Effector CD4-positive, alpha-beta T cell (primary cell): ENCODE results near the gene CUL4A.
"Not testable (repeated sequence)": the region's sequence is repeated elsewhere in the genome, so short reads cannot be mapped to it uniquely, and the experiment has no call there.

Experiments used
- DNase-seq: peaks from one replicate; pipeline ENCODE4 v3.0.0-alpha.2; 2020
- total RNA-seq: gene quantifications from one replicate; lab custom pipeline; 2026; lab: John Stamatoyannopoulos, UW

The CUL4A gene
- 125 reads per million, percentile 86 among the genes with 10 or more reads in this experiment for total RNA-seq

DNA sequence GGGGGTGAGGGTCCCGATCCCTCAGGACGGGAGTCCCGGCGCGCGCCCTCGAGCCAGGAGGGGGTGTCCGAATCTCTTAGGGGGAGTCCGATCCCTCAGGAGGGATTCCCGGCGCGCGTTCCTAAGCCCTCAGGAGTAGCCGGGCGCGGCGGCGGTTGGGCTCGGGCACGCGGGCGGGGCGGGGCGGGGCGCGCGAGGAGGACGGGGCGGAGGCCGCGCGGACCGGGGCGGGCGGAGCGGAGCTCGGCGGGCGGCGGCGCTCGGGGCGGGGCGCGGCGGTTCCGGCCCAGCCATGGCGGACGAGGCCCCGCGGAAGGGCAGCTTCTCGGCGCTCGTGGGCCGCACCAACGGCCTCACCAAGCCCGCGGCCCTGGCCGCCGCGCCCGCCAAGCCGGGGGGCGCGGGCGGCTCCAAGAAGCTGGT, at the start of gene CUL4A:
Gene CUL4A (plus strand): TSS at position 278 of the 423 bp plus-strand sequence. CDS start 15 bp downstream, at position 293.
- peak; percentile 54 for DNase-seq

DNA sequence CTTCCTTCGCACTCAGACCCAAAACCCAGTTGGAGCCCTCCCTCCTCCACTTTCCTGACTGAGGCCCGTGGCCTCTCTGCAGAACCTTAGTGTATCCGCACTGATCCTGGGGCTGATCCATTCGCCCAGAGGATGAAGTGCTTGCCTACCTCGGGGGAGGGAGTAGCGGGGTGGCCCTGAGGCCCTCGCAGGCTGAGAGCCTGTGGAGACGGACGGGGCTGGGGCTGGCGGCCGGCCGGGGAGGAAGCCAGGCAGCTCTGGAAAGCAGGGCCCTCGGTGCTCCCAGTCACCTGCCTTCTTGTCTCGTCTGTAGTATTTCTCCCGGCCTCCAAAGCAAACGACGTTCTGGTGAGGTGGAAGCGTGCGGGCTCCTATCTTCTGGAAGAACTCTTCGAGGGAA, 49.7 kb upstream of the CUL4A start:
- no peak for DNase-seq

DNA sequence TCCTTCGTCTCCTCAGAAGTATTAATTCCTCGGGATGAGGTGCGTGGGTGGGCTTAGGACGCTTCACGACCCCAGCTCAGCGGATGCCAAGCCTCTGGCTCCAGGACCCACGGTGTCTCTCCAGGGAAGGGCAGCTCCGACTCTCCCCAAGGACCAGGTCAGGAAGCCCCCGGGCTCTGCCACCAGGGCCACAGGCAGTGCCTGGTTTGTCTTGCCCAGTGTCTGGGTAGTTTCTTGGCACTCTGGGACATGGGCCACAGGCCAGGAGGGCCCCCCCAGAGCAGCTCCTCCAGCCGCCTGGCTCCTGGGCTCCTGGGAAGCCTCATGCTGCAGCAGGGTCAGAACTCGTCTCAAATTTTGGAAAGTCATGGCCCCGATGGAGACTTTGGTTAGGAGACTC, 48.4 kb upstream of the CUL4A start:
- no peak for DNase-seq

DNA sequence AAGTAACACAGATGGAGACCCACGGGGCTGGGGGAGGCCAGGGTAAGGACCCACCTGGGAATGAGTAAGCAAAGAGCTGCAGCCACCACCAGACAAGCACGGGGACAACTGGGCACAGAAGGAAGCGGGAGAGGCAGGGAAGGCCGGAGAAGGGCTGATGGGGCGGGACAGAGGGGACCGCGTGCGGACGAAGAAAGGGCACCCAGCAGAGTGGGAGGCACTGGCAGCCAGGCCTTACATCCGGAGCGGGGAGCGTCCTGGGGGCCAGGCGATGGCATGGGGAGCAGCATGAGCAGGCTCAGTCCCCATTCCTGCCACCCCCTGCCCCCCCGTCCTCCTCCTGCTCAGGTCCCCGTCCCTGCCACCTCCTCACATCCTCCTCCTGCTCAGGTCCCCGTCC, 48.0 kb upstream of the CUL4A start:
- DNase-seq: no peak

DNA sequence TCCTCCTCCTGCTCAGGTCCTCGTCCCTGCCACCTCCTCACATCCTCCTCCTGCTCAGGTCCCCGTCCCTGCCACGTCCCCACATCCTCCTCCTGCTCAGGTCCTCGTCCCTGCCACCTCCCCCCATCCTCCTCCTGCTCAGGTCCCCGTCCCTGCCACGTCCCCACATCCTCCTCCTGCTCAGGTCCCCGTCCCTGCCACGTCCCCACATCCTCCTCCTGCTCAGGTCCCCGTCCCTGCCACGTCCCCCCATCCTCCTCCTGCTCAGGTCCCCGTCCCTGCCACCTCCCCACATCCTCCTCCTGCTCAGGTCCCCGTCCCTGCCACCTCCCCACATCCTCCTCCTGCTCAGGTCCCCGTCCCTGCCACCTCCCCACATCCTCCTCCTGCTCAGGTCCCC, 47.4 kb upstream of the CUL4A start:
- DNase-seq: not testable (repeated sequence)

DNA sequence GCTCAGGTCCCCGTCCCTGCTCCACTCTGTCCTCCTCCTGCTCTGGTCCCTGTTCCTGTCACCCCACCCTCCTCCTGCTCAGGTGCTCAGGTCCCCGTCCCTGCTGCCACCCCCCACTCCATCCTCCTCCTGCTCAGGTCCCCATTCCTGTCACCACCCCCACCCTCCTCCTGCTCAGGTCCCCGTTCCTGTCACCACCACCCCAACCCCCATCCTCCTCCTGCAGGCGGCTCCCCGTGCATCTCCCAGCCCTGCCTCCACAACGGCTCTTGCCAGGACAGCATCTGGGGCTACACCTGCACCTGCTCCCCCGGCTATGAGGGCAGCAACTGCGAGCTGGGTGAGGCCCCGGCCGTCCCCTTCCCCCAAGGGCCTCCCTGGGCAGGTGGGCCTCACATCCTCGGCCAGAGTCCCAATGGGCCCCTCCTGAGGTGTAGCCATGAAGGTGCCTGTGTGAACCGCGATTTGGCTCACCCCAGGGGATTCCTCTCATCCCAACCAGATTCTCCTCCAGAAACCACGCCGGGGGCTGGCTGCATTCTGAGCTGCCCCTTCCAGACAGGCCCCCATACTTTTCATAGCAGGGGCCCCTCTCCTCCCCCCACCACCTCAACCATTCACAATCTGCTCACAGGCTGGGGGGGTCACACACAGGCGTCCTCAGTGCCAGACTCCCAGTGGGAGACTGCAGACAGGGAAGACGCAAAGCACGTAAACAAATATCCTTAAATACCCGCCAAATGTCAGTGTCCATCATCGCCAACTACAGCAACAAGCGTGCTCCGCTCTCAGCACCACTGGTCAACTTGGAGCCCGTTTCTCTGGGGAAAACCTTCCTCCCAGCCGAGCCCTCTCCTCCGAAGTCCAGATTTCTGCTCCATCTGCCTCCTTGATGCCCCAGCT, 46.4 kb upstream of the CUL4A start:
- DNase-seq: no peak

DNA sequence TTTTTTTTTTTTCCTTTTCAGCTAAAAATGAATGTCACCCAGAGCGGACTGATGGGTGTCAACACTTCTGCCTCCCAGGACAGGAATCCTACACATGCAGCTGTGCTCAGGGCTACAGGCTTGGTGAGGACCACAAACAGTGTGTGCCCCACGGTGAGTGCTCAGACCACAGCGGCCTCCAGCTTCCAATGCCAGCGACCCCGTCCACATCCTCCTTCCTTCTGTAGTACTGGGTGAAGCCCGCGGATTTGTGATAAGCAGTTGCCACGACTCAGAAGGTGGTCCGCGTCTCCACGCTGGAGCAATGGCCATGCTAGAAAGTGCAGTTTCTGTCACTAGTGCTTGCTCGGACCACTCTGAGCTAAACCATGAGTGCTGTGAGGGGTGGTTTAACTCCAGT, 44.9 kb upstream of the CUL4A start:
- DNase-seq: no peak

DNA sequence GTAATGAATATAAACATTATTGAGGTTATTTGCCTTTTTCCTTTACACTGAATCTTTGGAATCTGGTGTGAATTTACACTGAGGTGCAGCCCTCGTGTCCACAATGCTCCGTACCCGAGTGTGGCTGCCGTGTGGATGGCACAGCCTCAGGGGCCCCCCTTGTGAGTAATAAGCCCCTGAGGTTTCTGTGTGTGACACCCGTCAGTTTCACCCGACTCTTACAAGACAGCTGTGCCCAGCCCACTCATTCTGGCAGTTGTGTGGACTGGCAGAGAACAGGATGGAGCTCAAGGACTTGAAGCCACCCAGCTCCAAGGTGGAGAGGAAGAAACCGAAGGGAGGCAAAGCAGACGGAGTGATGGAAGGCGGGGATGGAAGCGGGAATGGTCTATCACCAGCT, 43.1 kb upstream of the CUL4A start:
- DNase-seq: no peak

DNA sequence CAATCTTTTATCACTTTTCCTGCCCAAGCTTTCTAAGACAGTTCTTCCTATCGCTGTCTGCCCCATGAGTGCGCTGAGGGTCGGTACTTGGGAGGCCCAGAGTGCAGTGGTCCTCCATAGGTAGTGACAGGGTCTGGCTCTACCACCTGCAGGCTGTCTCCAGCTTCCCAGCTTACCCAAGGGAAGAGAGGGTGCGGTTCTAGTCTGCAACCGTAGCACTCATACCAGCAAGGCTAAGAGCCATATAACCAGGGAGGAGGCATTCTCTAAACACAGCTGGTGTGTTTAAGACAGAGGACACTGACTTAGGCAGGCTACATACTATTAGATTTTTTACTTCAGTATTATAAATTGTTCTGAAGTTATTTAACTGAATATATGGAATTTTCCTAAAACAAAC, 42.7 kb upstream of the CUL4A start:
- no peak for DNase-seq

DNA sequence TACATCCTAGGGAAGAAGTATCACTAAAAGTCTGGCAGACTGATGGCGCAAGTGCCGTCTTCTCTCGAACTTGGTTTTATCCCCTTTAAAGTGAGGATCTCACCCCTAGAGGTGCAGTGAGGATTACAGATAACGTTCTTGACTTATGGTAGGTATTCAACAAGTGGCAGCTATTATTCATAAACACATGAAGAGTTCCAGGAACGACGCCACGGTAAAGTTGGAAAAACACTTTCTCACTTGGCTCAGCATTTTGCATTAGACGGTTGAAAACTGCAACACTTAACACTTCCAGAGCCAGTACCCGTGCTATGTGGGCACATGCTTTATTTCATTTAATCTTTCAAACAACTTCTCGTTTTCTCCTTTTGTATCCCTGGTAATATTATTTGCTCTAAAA, 42.3 kb upstream of the CUL4A start:
- DNase-seq: no peak

DNA sequence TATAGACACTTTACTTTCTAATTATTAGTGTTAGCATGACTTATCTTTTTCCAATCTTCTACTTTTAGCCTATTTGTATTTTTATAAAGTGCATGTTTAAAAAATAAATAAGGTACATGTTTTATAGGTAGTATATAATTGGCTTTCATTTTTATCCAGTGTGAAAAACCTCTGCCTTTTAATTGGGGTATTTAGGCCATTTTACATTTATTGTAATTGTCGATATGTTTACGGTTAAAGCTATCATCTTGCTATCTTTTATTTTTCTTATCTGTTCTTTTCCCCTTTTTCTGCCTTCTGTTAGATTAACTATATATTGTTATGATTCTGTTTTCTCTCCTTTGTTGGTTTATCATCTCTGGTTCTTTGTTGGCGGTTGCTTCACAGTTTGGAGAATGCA, 41.8 kb upstream of the CUL4A start:
- DNase-seq: no peak

DNA sequence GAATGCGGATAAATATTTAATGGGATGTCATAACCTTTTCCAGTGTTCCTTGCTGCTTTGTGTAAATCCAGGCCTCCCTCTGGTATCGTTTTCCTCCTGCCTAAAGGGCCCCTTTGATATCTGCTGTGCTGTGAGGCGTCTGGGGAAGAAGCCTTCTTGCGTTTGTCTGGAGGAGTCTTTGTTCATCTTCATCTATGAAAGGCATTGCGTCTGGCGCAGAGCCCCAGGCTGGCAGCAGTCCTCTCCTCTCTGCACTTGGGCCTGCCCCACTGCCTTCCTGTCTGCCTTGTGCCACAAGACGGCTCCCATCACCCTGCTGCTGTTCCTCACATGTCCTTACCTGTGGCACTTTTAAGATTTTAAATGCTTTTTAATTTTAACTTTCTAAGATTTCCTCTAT, 41.2 kb upstream of the CUL4A start:
- no peak for DNase-seq

DNA sequence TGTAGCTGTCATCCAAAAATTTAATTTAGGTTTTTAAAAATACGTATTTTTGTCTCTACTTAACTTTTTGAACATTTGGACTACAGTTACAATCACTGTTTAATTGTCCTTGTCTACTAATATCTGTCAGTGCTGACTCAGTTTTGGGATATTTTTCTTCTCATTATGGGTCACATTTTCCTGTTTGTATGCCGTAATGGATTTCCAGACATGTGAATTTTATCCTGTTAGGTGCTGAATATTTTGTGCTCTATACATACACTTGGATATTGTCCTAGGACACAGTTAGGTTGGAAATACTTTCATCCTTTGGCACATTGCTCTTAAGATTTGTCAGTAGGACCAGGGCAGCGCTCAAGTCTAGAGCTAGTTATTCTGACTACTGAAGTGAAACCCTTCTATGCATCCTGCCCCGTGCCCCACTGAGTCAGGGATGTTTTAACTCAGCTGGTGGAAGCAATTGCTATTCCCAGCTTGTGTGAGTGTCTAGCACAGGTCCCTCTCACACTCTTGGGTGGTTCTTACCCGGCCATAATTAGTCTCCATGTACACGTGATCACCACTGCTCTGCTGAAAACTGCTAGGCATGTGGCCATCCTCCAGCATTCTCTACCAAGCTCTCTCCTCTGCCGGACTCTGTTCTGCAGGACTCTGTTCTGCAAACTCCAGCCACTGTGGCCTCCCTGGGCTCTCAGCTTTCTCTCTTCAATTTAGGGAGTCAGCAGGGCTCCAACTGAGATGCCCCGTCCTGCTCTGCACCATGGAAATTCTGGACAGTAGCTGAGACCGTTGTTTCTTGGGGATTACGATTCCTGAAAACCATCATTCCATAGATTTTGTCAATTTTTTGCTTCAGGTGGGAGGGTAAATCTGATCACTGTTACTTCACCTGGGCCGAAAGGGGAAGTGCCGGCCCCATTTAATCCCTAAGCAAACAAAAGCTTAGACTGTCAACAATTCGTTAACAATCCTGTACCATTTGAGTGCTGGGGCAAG, 39.8 kb upstream of the CUL4A start:
- no peak for DNase-seq

DNA sequence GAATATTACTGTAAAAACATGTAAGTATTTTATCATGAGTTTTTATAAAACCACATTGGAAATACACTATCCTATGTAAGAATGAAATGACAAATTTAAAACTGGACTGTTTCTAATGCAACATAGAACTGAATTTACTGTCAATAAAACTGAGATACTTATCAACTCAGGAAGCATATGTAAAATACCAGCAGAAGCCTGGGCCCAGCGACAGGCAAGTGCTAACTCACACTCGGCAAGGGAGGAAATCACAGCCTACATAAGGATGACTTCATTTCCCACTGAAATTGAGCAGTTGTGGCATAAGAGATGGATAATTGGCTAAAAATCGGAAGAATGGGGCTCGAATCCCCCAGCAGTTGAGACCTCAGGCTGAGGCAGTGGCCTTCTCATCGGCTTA, 38.9 kb upstream of the CUL4A start:
- no peak for DNase-seq

DNA sequence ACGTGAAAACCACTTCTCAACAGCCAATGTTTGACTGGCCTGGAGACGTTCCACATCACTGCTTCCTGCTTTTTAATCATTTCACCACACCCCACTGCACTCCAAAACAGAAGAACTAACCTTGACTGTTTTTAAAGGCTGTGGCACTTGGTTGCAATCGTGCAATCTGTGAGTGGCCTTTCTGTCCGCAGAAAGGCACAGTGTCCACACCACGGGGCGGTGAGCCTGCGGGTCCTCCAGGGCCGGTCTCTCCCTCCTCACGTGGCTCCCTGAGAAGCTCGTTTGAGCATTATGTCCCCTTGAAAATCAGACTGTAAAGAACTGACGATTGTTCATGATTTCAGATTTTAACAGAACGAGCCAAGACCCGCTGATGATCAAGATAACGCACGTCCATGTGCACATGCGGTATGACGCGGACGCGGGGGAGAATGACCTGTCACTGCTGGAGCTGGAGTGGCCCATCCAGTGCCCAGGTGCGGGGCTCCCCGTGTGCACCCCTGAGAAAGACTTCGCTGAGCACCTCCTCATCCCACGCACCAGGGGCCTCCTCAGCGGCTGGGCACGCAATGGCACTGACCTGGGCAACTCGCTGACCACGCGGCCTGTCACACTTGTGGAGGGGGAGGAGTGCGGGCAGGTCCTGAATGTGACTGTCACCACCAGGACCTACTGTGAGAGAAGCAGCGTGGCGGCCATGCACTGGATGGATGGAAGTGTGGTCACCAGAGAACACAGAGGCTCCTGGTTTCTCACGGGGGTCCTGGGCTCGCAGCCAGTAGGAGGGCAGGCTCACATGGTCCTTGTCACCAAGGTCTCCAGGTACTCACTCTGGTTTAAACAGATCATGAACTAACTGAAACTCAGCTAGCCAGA, 37.9 kb upstream of the CUL4A start:
- no peak for DNase-seq

DNA sequence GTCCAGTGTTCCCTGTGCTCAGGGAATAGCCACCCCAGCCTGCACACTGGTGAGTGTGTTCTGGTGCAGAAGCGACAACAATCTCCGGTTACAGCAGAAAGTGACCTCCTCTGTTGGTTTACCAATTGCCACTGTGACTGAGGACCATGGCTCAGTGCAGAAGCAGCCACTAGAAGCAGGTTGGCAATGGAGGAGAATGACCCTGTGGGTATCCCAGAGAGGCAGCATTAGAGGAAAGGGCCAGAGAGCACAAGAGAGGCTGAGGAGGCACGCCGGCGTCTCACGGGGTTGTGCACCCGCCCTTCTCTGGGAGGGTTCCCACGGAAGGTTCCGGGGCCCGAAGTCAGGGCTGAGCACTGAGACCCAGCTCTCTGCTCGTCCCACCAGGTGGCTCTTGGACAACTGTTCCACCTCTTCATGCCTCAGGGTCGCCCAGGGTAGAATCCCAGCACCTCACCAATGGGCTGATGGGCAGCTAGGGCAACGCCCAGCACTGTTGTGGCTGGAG, 36.9 kb upstream of the CUL4A start:
- DNase-seq: no peak

DNA sequence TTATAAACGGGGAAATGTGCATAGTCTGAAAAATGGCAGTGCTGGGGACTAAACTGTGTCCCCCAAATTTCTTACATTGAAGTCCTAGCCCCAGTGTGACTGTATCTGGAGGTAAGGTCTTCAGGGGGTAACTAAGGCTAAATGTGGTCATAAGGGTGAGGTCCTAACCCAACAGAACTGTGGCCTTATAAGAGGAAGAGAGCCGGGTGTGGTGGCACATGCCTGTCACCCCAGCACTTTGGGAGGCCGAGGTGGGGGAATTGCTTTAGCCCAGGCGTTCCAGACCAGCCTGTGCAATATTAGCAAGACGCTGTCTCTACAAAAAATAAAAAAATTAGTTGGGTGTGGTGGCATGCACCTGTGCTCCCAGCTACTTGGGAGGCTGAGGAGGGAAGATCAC, 33.1 kb upstream of the CUL4A start:
- DNase-seq: peak; percentile 41

DNA sequence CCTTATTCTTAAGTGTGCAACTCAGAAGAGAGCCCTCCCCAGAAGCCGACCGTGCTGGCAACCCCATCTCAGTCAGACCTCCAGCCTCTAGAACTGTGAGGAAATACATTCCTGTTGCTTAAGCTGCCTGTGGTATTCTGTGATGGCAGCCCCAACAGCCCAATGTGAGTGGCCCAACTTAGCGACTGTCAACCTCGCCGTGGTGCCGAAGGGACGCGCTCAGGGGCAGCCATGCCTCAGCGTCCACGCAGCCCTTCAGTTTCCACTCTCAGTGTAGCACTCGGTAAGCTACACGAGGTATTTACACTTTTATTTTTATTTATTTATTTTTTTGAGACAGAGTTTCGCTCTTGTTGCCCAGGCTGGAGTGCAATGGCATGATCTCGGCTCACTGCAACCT, 32.6 kb upstream of the CUL4A start:
- no peak for DNase-seq

DNA sequence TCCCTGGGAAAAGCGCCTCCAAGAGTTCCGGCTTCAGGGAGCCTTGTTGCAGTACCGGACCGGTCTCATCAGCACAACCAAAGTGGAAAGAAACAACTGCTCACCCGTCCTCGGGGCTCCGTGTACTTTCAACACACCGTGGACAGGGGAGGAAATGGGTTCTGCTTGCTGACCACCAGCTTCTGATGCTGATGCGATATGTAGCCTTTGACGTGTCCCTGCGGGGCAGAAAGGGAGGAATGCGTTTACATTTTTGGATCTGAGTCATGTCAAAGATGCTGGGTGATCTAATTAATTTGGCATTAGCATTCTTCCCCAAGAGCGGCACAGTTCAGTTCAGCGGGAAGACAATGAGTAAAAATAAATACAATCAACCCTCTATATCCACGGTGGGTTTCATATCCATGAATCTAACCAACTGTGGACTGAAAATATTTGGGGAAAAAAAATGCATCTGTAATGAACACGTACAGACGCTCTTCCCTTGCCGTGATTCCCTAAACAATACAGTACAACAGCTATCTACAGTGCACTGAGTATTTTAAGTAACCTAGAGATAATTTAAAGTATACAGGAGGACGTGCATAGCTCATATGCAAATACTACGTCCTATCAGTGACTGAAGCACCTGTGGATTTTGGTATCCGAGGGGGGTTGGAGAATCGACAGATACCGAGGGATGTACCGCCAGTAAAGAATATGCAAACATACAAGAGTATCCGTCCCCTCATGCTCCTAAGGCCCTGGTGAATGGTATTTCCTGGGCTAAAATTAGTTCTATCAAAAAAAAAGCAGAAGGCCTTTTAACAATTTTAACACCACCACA, 31.1 kb upstream of the CUL4A start:
- no peak for DNase-seq

DNA sequence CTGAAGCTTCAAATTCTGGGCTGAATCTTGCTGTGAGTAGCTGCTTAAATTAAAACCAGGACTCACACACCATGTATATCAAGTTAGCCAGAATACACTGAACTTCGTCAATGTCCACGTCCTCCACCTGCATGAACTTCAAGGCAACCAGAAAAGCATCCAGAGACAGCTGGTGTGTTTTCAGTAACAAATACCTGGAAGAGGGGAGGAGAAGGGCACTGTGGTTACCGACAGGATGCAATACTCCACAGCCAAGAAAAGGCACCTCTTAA, 30.6 kb upstream of the CUL4A start:
- DNase-seq: no peak

DNA sequence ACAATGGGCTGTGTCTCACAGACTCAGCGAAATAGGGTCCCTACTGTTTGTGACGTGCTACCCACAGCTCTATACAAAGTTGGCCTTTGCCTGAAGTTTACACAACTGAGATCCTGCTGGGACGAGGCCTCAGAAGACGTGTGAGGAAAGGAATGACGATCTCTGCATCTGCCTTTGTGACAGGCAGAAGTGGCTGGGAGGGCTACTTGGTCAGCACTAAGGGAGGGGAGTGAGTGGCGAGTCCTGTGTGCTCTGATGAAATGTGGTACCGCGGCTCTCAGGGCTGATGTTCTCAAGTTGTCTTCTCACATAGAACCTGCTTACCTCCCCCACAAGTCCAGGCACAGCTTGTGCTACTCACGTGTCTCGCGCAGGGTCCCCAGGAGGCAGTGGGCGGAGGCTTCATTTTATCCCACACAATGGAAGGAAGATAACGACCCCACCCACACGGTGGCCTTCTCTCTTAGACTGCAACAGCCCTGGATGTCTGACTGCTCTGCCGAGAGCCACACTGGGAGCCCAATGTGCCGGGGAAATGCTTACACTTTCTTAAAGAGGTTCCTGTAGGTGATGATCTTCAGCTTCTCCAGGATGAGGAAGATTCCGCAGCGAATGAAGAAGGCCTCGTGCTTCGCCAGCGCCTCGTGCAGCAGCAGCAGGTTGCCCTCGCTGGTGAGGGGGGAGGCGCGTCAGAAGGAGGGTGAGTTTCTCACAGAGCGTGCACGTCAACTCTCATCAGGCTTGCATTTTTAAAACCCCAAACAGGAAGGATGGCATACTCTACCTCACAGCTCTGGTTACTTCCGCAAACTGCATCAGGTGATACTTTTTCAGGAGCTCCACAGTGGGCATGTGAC, 29.8 kb upstream of the CUL4A start:
- no peak for DNase-seq
